IPS DF 6.9 (cell line): ENCODE results near the gene KBTBD13.
"Not testable (repeated sequence)": the region's sequence is repeated elsewhere in the genome, so short reads cannot be mapped to it uniquely, and the experiment has no call there.

Source experiments
- DNase-seq: peaks from one replicate; pipeline ENCODE4 v3.0.0-alpha.2; 2013; ENCODE audit warnings: low read depth, low spot score
- H3K27ac ChIP-seq: one replicate; pipeline ENCODE4 v1.5.1; 2013; ENCODE audit warnings: low read length, control low read depth
- H3K27me3 ChIP-seq: 2 replicates; pipeline ENCODE4 v1.6.1; 2013; ENCODE audit warnings: mild to moderate bottlenecking, low read length; ENCODE audit not compliant: control insufficient read depth, insufficient read depth
- H3K36me3 ChIP-seq: 2 replicates; pipeline ENCODE4 v1.6.1; 2013; ENCODE audit warnings: low read length; ENCODE audit not compliant: control insufficient read depth, insufficient read depth
- H3K4me1 ChIP-seq: 2 replicates; pipeline ENCODE4 v1.6.1; 2013; ENCODE audit warnings: low read length; ENCODE audit not compliant: control insufficient read depth, insufficient read depth
- H3K4me3 ChIP-seq: 2 replicates; pipeline ENCODE4 v1.5.1; 2013; ENCODE audit warnings: mild to moderate bottlenecking, low read length
- H3K9me3 ChIP-seq: 2 replicates; pipeline ENCODE4 v1.6.1; 2013; ENCODE audit warnings: low read length, inconsistent platforms; ENCODE audit not compliant: control insufficient read depth, insufficient read depth
- WGBS: extraction: QIAGEN DNeasy Blood & Tissue Kit; methylation state at CpG from one replicate; pipeline ENCODE4 v1.1.7; 2013; ENCODE audit warnings: mixed read lengths, missing lambda C conversion rate; ENCODE audit not compliant: insufficient read length, insufficient coverage; 5-methylcytosine and 5-hydroxymethylcytosine counted together

KBTBD13 gene

DNA sequence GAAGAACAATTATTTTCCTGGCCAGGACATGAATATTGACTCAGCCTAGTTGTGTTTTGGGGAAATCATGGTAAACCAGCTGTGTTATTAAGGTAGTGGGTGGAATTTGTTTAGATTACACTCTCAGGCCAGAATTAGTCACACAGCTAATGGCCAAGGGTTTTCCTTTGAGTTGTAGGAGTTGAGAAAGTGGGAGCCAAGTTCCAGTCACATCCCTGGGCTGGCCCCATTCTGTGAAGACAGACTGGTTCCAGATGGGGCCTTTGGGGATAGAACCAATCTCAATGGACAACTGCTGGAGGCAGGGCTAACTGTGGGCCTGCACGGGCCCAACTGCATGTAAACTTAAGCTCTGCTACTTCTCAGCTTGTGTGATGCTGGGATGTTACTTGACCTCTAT, 7.4 kb upstream of the KBTBD13 start:
- H3K4me1 ChIP-seq, result peaks cover 9% of the 10 kb centered on the region
- no peaks in the 10 kb centered on the region for H3K27me3 ChIP-seq
- no peaks in the 10 kb centered on the region for H3K9me3 ChIP-seq
- no peak for DNase-seq
- H3K27ac ChIP-seq, result no peak overlapping the region
- no CpG with 5 or more reads among the region's 1 CpG for WGBS
- H3K36me3 ChIP-seq, result no peaks in the 10 kb centered on the region; the same call in 1 of the 2 replicates
- no peak overlapping the region for H3K4me3 ChIP-seq

DNA sequence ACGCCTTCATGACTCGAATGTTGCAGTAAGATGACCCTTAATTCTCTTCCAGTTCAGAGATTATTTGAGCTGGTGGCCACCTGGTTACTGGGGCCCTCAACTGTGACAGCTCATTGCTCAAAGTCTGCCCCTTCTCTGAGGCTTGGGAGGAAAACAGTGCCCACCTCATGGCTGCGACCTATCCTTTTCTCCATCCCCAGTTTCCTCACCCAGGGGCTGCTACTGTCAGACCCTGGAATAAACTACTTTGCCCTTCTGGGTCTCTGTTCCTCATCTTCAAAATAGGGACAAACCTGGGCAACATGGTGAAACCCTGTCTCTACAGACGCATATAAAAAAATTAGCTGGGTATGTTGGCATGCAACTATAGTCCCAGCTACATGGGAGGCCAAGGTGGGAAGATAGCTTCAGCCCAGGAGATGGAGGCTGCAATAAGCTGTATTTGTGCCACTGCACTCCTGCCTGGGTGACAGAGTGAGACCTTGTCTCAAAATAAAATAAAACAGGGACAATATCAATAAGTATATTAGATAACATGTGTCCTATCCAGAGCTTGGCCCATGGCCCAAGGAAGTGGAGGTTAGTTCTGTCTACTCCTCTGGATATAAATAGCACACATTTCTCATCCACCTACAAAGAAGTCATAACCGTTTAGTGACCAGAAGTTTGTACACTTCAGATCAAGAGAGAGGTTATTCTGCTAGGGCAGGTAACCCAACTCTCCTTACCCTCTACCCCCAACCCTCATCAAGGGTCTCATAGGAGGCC, 6.6 kb upstream of the KBTBD13 start:
- H3K27ac ChIP-seq, result no peak overlapping the region
- no peaks in the 10 kb centered on the region for H3K27me3 ChIP-seq
- WGBS, result no CpG with 5 or more reads among the region's 5 CpGs
- H3K4me3 ChIP-seq, result no peak overlapping the region
- peaks cover 9% of the 10 kb centered on the region for H3K4me1 ChIP-seq
- DNase-seq, result no peak
- no peaks in the 10 kb centered on the region; the same call in 1 of the 2 replicates for H3K36me3 ChIP-seq
- no peaks in the 10 kb centered on the region for H3K9me3 ChIP-seq

DNA sequence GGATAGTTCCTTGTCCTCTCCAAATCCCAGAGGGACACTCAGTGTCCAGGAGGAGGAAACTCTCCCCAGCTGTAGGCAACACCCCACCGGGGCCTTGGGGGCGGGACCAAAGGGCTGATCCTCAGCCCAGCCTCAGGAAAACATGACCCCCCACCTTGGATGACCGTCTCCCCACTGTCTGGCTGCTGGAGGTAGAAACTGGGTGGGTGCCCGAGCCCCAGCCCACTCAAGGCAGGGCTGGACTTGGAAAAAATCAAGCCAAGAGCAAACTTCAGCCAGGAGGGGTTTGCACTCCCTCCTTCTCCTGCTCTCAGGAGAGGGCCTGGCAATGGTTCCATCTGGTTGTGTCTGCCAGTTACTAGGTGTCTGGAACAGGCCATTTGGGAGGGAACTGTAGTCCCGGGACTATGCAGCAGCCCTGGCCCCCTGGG, 5.2 kb upstream of the KBTBD13 start:
- no peak overlapping the region for H3K27ac ChIP-seq
- peaks cover 9% of the 10 kb centered on the region for H3K4me1 ChIP-seq
- no peak overlapping the region for H3K4me3 ChIP-seq
- no peaks in the 10 kb centered on the region for H3K9me3 ChIP-seq
- DNase-seq, result no peak
- no peaks in the 10 kb centered on the region for H3K27me3 ChIP-seq
- WGBS, result no CpG with 5 or more reads among the region's 5 CpGs
- H3K36me3 ChIP-seq, result no peaks in the 10 kb centered on the region; the same call in 1 of the 2 replicates

GRCh38 chr15:65072027-65072426, 4.5 kb upstream of the KBTBD13 start:
- WGBS, result no CpG with 5 or more reads among the region's 1 CpG
- DNase-seq, result no peak
- H3K4me3 ChIP-seq, result no peak overlapping the region

GRCh38 chr15:65072617-65073016, 3.9 kb upstream of the KBTBD13 start:
- no peak overlapping the region for H3K4me3 ChIP-seq
- H3K36me3 ChIP-seq, result peaks cover 2% of the 10 kb centered on the region; the same call in 1 of the 2 replicates
- no peaks in the 10 kb centered on the region for H3K9me3 ChIP-seq
- no peak for DNase-seq
- H3K27ac ChIP-seq, result no peak overlapping the region
- no peaks in the 10 kb centered on the region for H3K27me3 ChIP-seq
- H3K4me1 ChIP-seq, result peaks cover 5% of the 10 kb centered on the region; the same call in 1 of the 2 replicates
- WGBS, result no CpG with 5 or more reads among the region's 3 CpGs

More at GRCh38 chr15:65072027-65072426, 4.5 kb upstream of the KBTBD13 start:
- no peak overlapping the region for H3K27ac ChIP-seq
- peaks cover 6% of the 10 kb centered on the region for H3K4me1 ChIP-seq
- no peaks in the 10 kb centered on the region for H3K27me3 ChIP-seq
- peaks cover under 1% of the 10 kb centered on the region; the same call in 1 of the 2 replicates for H3K36me3 ChIP-seq
- no peaks in the 10 kb centered on the region for H3K9me3 ChIP-seq

- not testable (repeated sequence) for H3K9me3 ChIP-seq, H3K27ac ChIP-seq, H3K36me3 ChIP-seq, H3K27me3 ChIP-seq, DNase-seq, H3K4me3 ChIP-seq, H3K4me1 ChIP-seq
- WGBS, result no CpG with 5 or more reads among the region's 22 CpGs
Measured at GRCh38 chr15:65074946-65075345, 1.6 kb upstream of the KBTBD13 start.

- no CpG with 5 or more reads among the region's 12 CpGs for WGBS
- DNase-seq, result not testable (repeated sequence)
Measured at GRCh38 chr15:65075607-65076395, 745 bp upstream of the KBTBD13 start.

GRCh38 chr15:65077291-65077980, 890 bp downstream of the KBTBD13 start:
- no peaks in the 10 kb centered on the region for H3K9me3 ChIP-seq
- peaks cover 2% of the 10 kb centered on the region; the same call in 1 of the 2 replicates for H3K4me1 ChIP-seq
- H3K4me3 ChIP-seq, result no peak overlapping the region
- peaks cover 2% of the 10 kb centered on the region; the same call in 1 of the 2 replicates for H3K36me3 ChIP-seq
- no CpG with 5 or more reads among the region's 85 CpGs for WGBS
- H3K27ac ChIP-seq, result no peak overlapping the region
- no peak for DNase-seq
- no peaks in the 10 kb centered on the region for H3K27me3 ChIP-seq

More at GRCh38 chr15:65075607-65076395, 745 bp upstream of the KBTBD13 start:
- H3K4me1 ChIP-seq, H3K27me3 ChIP-seq, H3K27ac ChIP-seq, H3K9me3 ChIP-seq, H3K4me3 ChIP-seq, H3K36me3 ChIP-seq: not testable (repeated sequence)

GRCh38 chr15:65077981-65078352, 1.4 kb downstream of the KBTBD13 start:
- WGBS, result no CpG with 5 or more reads among the region's 24 CpGs
- Histone ChIP-seq H3K27me3 (no peaks in the 10 kb centered on the region), H3K27ac (no peak overlapping the region), H3K4me1 (peaks cover 4% of the 10 kb centered on the region; the same call in 1 of the 2 replicates), H3K36me3 (peaks cover 2% of the 10 kb centered on the region; the same call in 1 of the 2 replicates), H3K4me3 (no peak overlapping the region), H3K9me3 (no peaks in the 10 kb centered on the region)
- peak; percentile 75 for DNase-seq

DNA sequence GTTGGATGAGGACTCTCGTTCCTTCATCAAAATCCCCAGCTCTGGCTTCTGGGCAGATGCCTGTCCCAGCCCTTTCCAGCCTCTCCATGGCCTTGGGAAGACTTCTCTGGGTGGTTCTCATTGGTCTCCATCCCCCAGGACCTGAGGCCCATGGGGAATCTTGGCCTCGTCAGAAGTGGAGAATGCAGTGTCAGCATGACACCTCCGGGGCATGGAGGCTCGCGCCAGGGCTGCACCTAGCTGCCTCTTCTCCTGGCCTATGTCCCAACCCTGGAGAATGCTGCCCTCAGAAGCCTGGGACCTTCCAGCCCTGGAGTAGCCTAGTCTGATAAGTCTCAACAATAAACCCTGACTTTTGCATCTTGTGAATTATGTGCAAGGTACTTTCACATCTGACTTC, 3.0 kb downstream of the KBTBD13 start:
- no CpG with 5 or more reads among the region's 5 CpGs for WGBS
- DNase-seq, result no peak
- peaks cover 10% of the 10 kb centered on the region for H3K4me1 ChIP-seq
- H3K27ac ChIP-seq, result no peak overlapping the region
- no peaks in the 10 kb centered on the region for H3K27me3 ChIP-seq
- H3K9me3 ChIP-seq, result no peaks in the 10 kb centered on the region
- no peak overlapping the region for H3K4me3 ChIP-seq
- peaks cover 2% of the 10 kb centered on the region; the same call in 1 of the 2 replicates for H3K36me3 ChIP-seq
